NCI-H748 (cell line): ENCODE measurements around the gene VAT1L.
"Not testable (repeated sequence)": the region's sequence is repeated elsewhere in the genome, so short reads cannot be mapped to it uniquely, and the experiment has no call there.

ENCODE experiments used
- DNase-seq: peaks from one replicate; lab custom pipeline; 2025; ENCODE audit not compliant: unreplicated experiment; lab: John Stamatoyannopoulos, UW

Gene VAT1L

DNA sequence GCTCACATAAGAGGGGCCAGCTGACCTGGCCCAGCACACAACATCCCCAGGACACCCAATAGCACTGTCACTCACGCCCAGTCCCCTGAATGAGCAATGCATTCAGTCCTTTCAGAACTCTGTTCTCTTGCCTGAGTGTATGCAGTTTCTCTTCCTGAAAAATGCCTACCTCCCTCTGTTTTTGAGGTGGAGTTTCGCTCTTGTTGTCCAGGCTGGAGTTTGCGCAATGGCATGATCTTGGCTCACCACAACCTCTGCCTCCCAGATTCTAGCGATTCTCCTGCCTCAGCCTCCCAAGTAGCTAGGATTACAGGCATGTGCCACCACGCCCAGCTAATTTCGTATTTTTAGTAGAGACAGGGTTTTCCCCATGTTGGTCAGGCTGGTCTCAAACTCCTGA, 159.2 kb downstream of the VAT1L start:
- DNase-seq: not testable (repeated sequence)

DNA sequence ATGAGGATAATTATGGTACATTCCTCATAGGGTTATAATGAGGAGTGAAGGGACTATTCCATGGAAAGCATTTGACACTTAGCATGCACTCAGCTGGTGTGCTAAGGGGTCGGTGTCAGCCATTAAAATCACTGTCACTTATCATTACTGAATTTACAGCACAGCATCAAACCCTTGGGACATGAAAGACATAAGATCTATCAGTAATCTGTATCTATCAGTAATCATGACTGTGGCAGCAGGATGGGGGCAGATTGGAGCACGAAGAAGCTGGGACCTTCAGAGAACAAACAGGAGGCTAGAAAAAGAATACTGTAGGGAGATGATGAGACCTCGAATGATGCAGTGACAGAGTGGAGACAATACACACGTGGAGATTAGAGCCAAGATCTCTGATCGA, 160.5 kb downstream of the VAT1L start:
- DNase-seq: no peak

- no peak for DNase-seq
Measured at GRCh38 chr16:77949445-77949844, 161.1 kb downstream of the VAT1L start.

DNA sequence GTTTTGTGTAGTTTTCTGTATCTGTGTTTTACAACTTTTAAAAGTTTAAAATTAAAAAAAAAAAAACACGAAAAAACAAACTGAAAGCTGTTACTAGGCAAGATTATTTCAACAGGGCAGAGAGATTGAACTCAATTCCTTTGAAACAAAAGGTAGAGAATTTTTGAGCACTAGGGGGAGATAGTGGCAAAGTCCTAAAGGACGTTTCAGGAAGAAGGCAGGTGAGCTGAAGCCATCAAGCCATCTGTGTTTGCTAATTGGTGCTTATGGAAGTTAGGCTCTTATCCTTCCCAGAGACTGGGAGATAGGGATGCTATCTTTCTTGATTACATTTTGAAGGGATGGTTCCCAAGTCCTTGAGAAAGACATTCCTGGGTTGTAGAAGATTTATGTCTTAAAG, 163.4 kb downstream of the VAT1L start:
- peak; percentile 79 for DNase-seq

- DNase-seq: peak; percentile 25
Measured at GRCh38 chr16:77955127-77955526, 166.8 kb downstream of the VAT1L start.

DNA sequence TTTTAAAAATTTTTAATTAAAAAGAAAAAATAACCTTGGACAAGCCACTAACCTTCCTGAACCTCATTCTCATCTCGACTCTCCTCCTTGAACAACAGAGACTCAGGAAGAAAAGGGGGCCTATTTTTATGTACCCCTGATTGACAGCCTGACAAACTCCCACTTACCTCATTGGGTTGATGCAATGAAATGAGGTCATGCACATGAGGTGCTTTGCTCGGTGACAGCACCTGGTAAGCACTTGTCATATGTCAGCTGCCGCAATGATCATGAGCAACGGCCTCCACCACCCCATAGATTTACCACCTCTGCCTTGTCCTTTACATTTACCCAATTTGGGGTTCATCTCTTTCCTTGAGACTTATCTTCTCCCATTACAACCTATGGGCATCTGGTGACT, 167.9 kb downstream of the VAT1L start:
- no peak for DNase-seq

GRCh38 chr16:77960766-77961165, 172.4 kb downstream of the VAT1L start:
- DNase-seq: peak; percentile 11

DNA sequence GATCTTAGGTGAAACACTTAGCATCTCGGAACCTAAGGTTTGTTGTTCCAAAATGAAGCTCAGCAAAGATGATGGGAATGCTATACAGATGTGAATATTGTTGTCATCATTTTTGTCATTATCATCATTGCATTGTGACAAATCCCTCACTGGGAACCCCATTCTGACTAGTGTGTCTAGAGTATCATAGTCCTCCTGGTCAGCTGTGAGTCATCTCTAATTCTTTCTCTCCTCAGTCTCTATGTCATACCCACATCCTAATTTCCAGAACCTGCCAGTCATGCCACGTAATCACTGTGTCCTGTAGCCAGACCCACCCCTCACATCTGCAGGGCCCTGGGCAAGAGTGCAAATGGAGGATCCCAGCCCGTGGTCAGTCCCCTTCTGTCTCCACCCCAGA, 173.4 kb downstream of the VAT1L start:
- DNase-seq: no peak

DNA sequence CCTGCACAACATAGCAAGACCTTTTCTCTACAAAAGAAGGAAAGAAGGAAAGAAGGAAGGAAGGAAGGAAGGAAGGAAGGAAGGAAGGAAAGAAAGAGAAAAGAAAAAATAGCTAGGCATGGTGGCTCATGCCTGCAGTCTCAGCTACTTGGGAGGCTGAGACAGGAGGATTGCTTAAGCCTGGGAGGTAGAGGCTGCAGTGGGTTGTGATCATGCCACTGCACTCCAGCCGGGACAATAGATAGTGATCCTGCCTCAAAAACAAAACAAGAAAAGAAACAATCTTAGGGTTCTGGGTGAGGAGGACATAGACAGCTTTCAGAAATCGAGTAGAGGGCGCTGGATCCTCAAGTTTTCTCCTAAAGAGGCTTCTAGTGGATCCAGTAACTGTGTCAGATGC, 174.3 kb downstream of the VAT1L start:
- no peak for DNase-seq

DNA sequence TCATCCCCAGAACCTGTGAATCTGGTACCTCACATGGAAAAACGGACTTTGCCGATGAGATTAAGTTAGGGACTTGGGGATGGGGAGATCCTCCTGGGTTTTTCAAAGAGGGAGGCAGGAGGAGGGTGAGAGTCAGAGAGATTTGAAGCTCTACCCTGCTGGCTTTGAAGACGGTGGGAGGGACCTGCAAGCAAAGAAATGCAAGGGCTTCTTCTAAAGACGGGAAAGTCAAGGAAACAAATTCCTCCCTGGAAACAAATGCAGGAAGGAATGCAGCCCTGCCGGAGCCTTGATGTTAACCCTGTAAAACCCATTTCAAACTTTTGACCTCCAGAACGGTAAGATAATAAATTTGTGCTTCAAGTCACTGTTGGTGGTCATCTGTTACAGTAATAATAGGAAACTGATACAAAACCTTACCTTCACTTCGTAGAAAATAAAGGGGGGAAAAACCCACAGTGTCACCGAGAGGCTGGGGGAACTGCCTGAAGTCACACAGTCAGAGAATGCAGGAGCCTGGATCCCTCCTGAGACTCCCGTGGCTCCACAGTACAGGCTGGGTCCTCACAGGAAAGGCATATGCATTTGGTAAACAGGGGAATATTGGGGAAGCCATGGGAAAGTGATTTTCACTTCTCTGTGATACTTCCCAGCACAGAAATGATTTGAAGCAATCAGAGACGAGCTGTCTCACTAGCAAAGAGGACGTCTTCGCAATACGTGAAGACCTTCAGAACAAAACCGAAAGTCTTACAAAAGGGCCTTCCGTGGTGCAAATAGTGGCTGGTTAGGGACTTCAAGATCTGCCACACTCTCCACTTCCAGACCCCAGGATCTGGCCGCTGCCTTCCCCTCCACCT, 175.1 kb downstream of the VAT1L start:
- DNase-seq: no peak

- no peak for DNase-seq
Measured at GRCh38 chr16:77965346-77965745, 177.0 kb downstream of the VAT1L start.

- DNase-seq: no peak
Measured at GRCh38 chr16:77967054-77967904, 178.9 kb downstream of the VAT1L start.

DNA sequence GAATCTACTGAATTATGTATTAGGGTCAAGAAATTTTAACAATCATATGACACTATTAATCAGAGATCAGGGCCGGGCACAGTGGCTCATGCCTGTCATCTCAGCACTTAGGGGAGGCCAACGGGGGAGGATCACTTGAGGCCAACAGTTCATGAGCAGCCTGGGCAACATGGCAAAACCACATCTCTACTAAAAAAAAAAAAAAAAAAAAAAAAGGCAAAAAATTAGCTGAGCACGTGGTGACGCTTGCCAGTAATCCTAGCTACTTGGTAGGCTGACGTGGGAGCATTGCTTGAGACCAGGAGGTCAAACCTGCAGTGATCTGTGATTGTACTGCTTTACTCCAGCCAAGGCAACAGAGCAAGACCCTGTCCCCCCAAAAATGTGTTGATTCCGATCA, 181.5 kb downstream of the VAT1L start:
- no peak for DNase-seq

DNA sequence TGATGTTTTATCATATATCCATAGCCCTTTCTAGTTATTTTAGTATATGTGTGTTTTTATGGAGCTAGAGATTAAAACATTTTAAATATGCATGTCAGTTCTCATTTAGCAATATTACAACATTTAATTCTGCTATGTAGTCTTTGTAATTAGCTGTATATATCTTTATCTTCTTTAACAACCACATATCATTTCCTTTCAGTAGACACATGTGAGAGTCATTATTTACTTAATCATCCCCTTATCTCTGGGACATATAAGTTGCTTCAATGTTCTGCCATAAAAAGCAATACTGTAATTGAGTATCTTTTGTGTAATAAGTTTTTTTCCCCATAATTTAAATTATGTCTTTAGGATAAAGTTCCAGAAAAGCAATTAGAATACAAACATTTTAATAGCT, 182.0 kb downstream of the VAT1L start:
- DNase-seq: no peak

GRCh38 chr16:77971306-77972061, 183.1 kb downstream of the VAT1L start:
- peak; percentile 77 for DNase-seq

- peak; percentile 34 for DNase-seq
Measured at GRCh38 chr16:77972062-77972392, 183.7 kb downstream of the VAT1L start.

DNA sequence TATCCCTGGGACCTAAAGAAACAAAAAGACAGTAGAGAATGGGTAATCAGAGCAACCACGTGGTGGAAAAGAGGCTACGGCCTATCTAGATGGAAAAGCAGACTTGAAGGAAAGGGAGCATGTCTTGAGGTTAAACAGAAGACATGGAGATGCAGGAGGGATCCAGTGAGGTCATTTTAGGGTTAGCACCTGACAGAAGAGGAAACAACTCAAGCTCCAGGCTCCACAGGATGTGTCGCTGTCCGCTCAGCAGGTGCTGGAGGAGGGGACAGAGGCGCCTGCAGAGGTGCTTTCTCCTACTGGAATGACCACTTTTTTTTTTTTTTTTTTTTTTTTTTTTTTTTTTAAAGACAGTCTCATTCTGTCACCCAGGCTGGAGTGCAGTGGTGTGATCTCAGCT, 186.5 kb downstream of the VAT1L start:
- DNase-seq: peak; percentile 7

DNA sequence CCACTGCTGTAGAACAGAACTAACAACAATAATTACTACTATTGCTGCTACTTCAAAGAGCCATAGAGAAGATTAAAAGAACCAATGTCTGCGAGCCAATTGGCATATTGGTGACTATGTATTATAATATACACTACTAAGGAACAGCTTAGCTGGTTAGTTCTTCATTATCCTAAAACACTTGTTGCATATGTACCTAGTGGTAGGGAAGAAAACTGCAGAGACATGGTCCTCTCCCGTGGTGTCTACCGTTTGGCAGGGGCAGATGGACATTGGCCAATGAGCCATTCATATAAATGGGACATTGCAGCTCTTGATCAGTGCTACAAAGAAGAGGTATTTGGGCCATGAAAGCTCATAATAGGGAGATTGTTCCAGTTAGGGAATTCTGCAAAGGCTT, 187.6 kb downstream of the VAT1L start:
- no peak for DNase-seq

- no peak for DNase-seq
Measured at GRCh38 chr16:77977339-77977738, 189.0 kb downstream of the VAT1L start.

DNA sequence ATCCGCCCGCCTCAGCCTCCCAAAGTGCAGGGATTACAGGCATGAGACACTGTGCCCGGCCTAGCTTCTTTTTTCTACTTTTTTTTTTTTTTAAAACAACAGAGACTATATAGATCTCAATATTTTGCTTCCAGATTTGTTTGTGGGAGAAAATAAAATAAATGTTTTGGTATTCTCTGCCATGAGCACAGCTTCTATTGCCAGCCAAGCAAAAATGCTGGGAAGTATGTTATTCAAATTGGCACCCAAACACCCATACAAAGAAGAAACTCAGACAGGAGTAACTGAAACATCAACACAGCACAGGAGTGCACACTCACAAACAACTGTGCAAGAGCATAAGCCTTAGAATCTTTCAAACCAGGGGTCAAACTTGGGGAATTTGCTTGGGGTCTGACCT, 196.7 kb downstream of the VAT1L start:
- DNase-seq: no peak

GRCh38 chr16:77986011-77986740, 197.8 kb downstream of the VAT1L start:
- DNase-seq: no peak
